ENCODE measurements around the gene FAM234B. TPM values are rescaled to one million over a fixed set of nuclear protein-coding genes. Genes with fewer than 3 reads are reported as not detected.

Gene FAM234B
- total RNA-seq, 1 experiment from 2014 or later = 25.9 TPM

- H3K36me3 Mint-ChIP-seq = peaks cover 75% of the 10 kb centered on the region
- CTCF ChIA-PET = interaction anchor here (0.8 kb wide), 1 partner anchor 49 kb away, joined by 3 read pairs; no protein-coding TSS in a partner anchor
- no peaks in the 10 kb centered on the region for H3K27me3 Mint-ChIP-seq (ENCODE audit: low read depth)
- no peak overlapping the region for H3K4me3 Mint-ChIP-seq
- H3K27ac Mint-ChIP-seq = 0 out of 2 replicates have a peak overlapping the region, but pooled peaks have one; percentile 29
- DNase-seq (ENCODE audit: low spot score) = no peak
- no peaks in the 10 kb centered on the region for H3K9me3 Mint-ChIP-seq
- no peak for ATAC-seq
- TF ChIP-seq IRF1 (CRISPR knock-in tag; IDR thresholded peaks at IDR 0.05) (no peak), ZNF121 (CRISPR knock-in tag; IDR thresholded peaks at IDR 0.05) (peak; percentile 47; the same call in 1 of the 2 replicates), HMGA2 (CRISPR knock-in tag; IDR thresholded peaks at IDR 0.05) (no peak), SMAD4 (CRISPR knock-in tag; IDR thresholded peaks at IDR 0.05) (no peak), ZNF512 (CRISPR knock-in tag; IDR thresholded peaks at IDR 0.05; ENCODE audit: borderline replicate concordance) (no peak), OVOL2 (CRISPR knock-in tag; IDR thresholded peaks at IDR 0.05; ENCODE audit: borderline replicate concordance) (no peak), CREM (CRISPR knock-in tag; IDR thresholded peaks at IDR 0.05) (no peak), ZNF232 (CRISPR knock-in tag; IDR thresholded peaks at IDR 0.05) (no peak)
- POLR2A ChIA-PET = no interaction called here
- peaks cover 5% of the 10 kb centered on the region; the same call in 1 of the 2 replicates for H3K4me1 Mint-ChIP-seq
These were observed 29.0 kb downstream of the FAM234B start for GRCh38 chr12:13073173-13073572.

- no peaks in the 10 kb centered on the region for H3K27me3 Mint-ChIP-seq (ENCODE audit: low read depth)
- ChIA-PET CTCF (interaction anchor here (0.6 kb wide), 1 partner anchor 24 kb away, joined by 4 read pairs; no protein-coding TSS in a partner anchor), POLR2A (no interaction called here)
- DNase-seq (ENCODE audit: low spot score) = no peak
- TF ChIP-seq SP1 (CRISPR knock-in tag; conservative IDR thresholded peaks at IDR 0.05) (no peak), TEAD4 (CRISPR knock-in tag; IDR thresholded peaks at IDR 0.05) (no peak), ETV6 (CRISPR knock-in tag; IDR thresholded peaks at IDR 0.05) (no peak), ZNF263 (CRISPR knock-in tag; IDR thresholded peaks at IDR 0.05; ENCODE audit: low read depth) (no peak), RELA (CRISPR knock-in tag; IDR thresholded peaks at IDR 0.05; ENCODE audit: borderline replicate concordance) (no peak), ESRRA (CRISPR knock-in tag; IDR thresholded peaks at IDR 0.05; ENCODE audit: borderline replicate concordance) (no peak), STAT6 (CRISPR knock-in tag; conservative IDR thresholded peaks at IDR 0.05; ENCODE audit: low read depth) (no peak), CBFB (CRISPR knock-in tag; IDR thresholded peaks at IDR 0.05; ENCODE audit: low read depth) (no peak), ATF1 (CRISPR knock-in tag; IDR thresholded peaks at IDR 0.05) (no peak), NFE2L1 (CRISPR knock-in tag; IDR thresholded peaks at IDR 0.05) (no peak), ERG (CRISPR knock-in tag; IDR thresholded peaks at IDR 0.05) (no peak), EMX1 (CRISPR knock-in tag; IDR thresholded peaks at IDR 0.05) (no peak)
- H3K36me3 Mint-ChIP-seq = peaks cover 70% of the 10 kb centered on the region
- H3K4me3 Mint-ChIP-seq = no peak overlapping the region
- H3K27ac Mint-ChIP-seq = no peak overlapping the region; the same call in 1 of the 2 replicates
- ATAC-seq = no peak
- H3K4me1 Mint-ChIP-seq = peaks cover 10% of the 10 kb centered on the region
- H3K9me3 Mint-ChIP-seq = no peaks in the 10 kb centered on the region
These were observed 30.4 kb downstream of the FAM234B start for GRCh38 chr12:13074396-13075117.

Measured in WTC11 (cell line).